ENCODE measurements around the gene LSM4. TPM values are rescaled to one million over a fixed set of nuclear protein-coding genes. Genes with fewer than 3 reads are reported as not detected.
"Not testable (repeated sequence)": the region's sequence is repeated elsewhere in the genome, so short reads cannot be mapped to it uniquely, and the experiment has no call there.

LSM4 gene
- total and polyA plus RNA-seq, 7 donors: 89.1 to 285 (median 144) TPM

- DNase-seq: no peak
- Histone ChIP-seq H3K9me3 (no peaks in the 10 kb centered on the region), H3K4me3 (peak overlapping the region in 3 of 4 donors; percentile 22 to 31 (median 23)), H3K36me3 (no peaks in the 10 kb centered on the region), H3K4me1 (peaks cover 0 to 17% (median 14%) of the 10 kb centered on the region in 4 donors), H3K27ac (peak overlapping the region; percentile 64 to 82 (median 80)), H3K27me3 (no peaks in the 10 kb centered on the region)
- TF ChIP-seq POLR2A (IDR thresholded peaks at IDR 0.05): no peak
- TF ChIP-seq POLR2AphosphoS5 (IDR thresholded peaks at IDR 0.05): no peak
- no peak for TF ChIP-seq CTCF (IDR thresholded peaks at IDR 0.05)
- no peak for TF ChIP-seq EP300 (IDR thresholded peaks at IDR 0.05)
- whole genome bisulfite sequencing, 2 donors: 9 to 57% methylated on average over 6 of the region's 6 CpGs
- intact Hi-C loops (cut with DNase I): loop anchor here (5.0 kb wide), 1 partner anchor 37 kb away; no protein-coding TSS in a partner anchor
These were observed 6.1 kb upstream of the LSM4 start for GRCh38 chr19:18329035-18329376.

- Histone ChIP-seq H3K4me1 (peaks cover 0 to 22% (median 19%) of the 10 kb centered on the region in 4 donors), H3K27me3 (no peaks in the 10 kb centered on the region), H3K27ac (peak overlapping the region; percentile 64 to 82 (median 80)), H3K9me3 (no peaks in the 10 kb centered on the region), H3K36me3 (no peaks in the 10 kb centered on the region), H3K4me3 (peak overlapping the region in 3 of 4 donors; percentile 22 to 31 (median 23))
- intact Hi-C loops (cut with DNase I): loop anchor here (1.0 to 5.0 kb wide), 2 partner anchors 36 to 49 kb away; no protein-coding TSS in a partner anchor
- peak; percentile 98 for DNase-seq
- WGBS, 2 donors: 1% methylated on average over 9 of the region's 9 CpGs
- TF ChIP-seq POLR2AphosphoS5 (IDR thresholded peaks at IDR 0.05) (peak; percentile 37 to 96 (median 46)), POLR2A (IDR thresholded peaks at IDR 0.05) (peak in 1 of 2 donors; percentile 48), EP300 (IDR thresholded peaks at IDR 0.05) (no peak), CTCF (IDR thresholded peaks at IDR 0.05) (peak; percentile 83 to 100 (median 92))
These were observed 5.6 kb upstream of the LSM4 start for GRCh38 chr19:18328340-18329034.

- H3K27me3 ChIP-seq: no peaks in the 10 kb centered on the region
- no peaks in the 10 kb centered on the region for H3K36me3 ChIP-seq
- no peak overlapping the region for H3K27ac ChIP-seq
- TF ChIP-seq POLR2AphosphoS5 (IDR thresholded peaks at IDR 0.05): no peak
- no peak for TF ChIP-seq EP300 (IDR thresholded peaks at IDR 0.05)
- no peak for TF ChIP-seq POLR2A (IDR thresholded peaks at IDR 0.05)
- no peak for TF ChIP-seq CTCF (IDR thresholded peaks at IDR 0.05)
- intact Hi-C loops (cut with DNase I): loop anchor here (5.0 kb wide), 1 partner anchor 34 kb away; no protein-coding TSS in a partner anchor
- H3K4me3 ChIP-seq: no peak overlapping the region
- 88 to 94% methylated on average over 5 of the region's 5 CpGs for WGBS, 2 donors
- H3K4me1 ChIP-seq: peaks cover 0 to 33% (median 32%) of the 10 kb centered on the region in 4 donors
- DNase-seq: no peak
- H3K9me3 ChIP-seq: no peaks in the 10 kb centered on the region
These were observed 3.9 kb upstream of the LSM4 start for GRCh38 chr19:18326772-18327171.

- H3K4me1 ChIP-seq: peaks cover 0 to 44% (median 42%) of the 10 kb centered on the region in 4 donors
- WGBS, 2 donors: 40 to 61% methylated on average over 6 of the region's 6 CpGs
- H3K4me3 ChIP-seq; DNase-seq; H3K9me3 ChIP-seq; H3K27me3 ChIP-seq; intact Hi-C loops (cut with DNase I); H3K36me3 ChIP-seq: not testable (repeated sequence)
- H3K27ac ChIP-seq: peak overlapping the region; percentile 90 to 93 (median 92)
These were observed 1.5 kb upstream of the LSM4 start for GRCh38 chr19:18324373-18324731.

- no peak for DNase-seq
- Histone ChIP-seq H3K4me3 (peak overlapping the region; percentile 61 to 91 (median 84)), H3K36me3 (no peaks in the 10 kb centered on the region), H3K4me1 (peaks cover 0 to 50% (median 37%) of the 10 kb centered on the region in 4 donors), H3K9me3 (no peaks in the 10 kb centered on the region), H3K27me3 (no peaks in the 10 kb centered on the region), H3K27ac (peak overlapping the region; percentile 90 to 93 (median 92))
- WGBS, 2 donors: 1% methylated on average over 7 of the region's 7 CpGs
- intact Hi-C loops (cut with DNase I): loop anchor here (2.0 kb wide), 2 partner anchors 16 to 118 kb away; partner anchors contain the start of gene RAB3A
- no peak for TF ChIP-seq CTCF (IDR thresholded peaks at IDR 0.05)
- no peak for TF ChIP-seq POLR2AphosphoS5 (IDR thresholded peaks at IDR 0.05)
- no peak for TF ChIP-seq POLR2A (IDR thresholded peaks at IDR 0.05)
- no peak for TF ChIP-seq EP300 (IDR thresholded peaks at IDR 0.05)
These were observed 538 bp downstream of the LSM4 start for GRCh38 chr19:18322318-18322758.

Measured in sigmoid colon (tissue), 7 donors.